GM12872 (cell line): ENCODE data around the gene CD160.
A peak's percentile ranks its signal among the peaks of the same experiment; 100 is the strongest.

Experiments used
- TF ChIP-seq, protein P1 (sequence below): IDR thresholded peaks from 3 replicates; pipeline ENCODE4 v1.5.1; 2011; ENCODE audit warnings: low read depth, mild to moderate bottlenecking, low read length, moderate library complexity; ENCODE audit not compliant: insufficient read depth

Gene CD160

DNA sequence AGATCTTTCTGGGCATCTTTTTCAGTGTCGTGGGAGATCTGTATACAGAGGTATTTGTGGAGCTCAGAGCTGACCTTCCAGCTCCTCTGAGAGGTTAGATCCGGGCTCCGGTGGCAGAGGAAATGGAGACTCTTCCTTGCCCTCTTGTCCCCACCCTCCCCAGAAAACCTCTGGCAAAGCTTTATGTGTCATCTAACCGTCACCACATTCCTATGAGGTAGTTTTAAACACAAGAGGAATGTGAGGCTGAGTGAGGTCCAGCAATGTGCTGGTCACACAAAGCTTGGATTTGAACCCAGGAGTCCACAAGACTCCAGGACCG, 1.2 kb downstream of the CD160 start:
- TF ChIP-seq, protein P1, sequence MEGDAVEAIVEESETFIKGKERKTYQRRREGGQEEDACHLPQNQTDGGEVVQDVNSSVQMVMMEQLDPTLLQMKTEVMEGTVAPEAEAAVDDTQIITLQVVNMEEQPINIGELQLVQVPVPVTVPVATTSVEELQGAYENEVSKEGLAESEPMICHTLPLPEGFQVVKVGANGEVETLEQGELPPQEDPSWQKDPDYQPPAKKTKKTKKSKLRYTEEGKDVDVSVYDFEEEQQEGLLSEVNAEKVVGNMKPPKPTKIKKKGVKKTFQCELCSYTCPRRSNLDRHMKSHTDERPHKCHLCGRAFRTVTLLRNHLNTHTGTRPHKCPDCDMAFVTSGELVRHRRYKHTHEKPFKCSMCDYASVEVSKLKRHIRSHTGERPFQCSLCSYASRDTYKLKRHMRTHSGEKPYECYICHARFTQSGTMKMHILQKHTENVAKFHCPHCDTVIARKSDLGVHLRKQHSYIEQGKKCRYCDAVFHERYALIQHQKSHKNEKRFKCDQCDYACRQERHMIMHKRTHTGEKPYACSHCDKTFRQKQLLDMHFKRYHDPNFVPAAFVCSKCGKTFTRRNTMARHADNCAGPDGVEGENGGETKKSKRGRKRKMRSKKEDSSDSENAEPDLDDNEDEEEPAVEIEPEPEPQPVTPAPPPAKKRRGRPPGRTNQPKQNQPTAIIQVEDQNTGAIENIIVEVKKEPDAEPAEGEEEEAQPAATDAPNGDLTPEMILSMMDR: no peak

DNA sequence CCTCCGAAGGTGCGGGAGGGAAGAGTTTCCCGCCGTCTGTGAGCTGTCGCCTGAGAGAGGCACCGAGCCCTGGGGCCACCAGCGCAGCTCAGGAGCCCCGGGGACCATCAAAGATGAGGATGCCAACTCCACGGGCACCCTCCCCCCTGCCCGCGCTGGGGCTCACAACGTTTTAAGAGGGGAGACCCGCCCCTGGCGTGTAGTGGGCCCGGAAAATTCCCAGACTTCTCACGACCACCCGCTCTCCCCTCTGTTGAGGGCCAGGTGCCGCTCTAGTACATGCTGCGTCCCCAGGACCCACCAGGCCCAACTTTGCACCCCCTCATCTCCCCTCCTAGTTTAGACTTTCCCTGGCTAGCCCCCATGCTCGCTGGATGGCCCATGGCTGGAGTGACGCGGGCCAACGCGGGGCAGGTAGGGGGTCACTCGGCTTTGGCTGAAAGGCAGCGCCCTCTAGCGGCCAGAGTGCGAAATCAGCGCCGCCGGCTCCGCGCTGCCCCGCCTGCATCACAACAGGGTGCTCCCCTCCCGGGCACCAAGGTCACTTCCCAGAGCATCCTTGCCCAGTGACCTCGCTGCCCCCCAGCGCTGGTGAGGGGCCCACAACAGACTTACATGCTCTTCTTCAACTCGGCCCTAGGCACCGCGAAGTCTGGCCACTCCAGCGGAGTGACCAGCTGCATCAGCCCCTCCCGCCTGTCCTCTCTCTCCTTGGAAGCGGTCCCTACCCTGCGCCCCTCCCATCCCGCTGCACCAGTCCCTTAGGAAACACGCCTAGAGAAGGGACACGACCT, 1.8 kb downstream of the CD160 start:
- TF ChIP-seq, protein P1: peak; percentile 91

DNA sequence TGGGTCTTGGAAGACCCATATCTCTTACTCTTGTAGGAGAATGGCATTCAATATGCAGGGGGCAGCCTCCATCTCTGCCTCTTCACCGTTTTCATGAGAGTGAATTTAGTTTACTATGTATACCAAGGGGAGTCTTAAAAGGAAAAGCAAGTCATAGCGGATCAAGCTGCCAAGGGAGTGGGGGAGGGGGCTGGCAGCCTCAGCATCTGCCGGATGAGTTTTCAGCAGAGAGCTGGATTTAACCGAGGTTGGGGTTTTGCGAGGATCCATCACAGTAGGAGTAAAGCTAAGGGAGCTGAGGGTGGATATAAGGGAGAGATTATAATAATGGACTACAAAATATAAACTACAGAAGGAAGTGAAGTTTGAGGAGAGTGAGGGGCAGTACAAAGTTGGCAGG, 9.9 kb downstream of the CD160 start:
- TF ChIP-seq, protein P1: no peak

DNA sequence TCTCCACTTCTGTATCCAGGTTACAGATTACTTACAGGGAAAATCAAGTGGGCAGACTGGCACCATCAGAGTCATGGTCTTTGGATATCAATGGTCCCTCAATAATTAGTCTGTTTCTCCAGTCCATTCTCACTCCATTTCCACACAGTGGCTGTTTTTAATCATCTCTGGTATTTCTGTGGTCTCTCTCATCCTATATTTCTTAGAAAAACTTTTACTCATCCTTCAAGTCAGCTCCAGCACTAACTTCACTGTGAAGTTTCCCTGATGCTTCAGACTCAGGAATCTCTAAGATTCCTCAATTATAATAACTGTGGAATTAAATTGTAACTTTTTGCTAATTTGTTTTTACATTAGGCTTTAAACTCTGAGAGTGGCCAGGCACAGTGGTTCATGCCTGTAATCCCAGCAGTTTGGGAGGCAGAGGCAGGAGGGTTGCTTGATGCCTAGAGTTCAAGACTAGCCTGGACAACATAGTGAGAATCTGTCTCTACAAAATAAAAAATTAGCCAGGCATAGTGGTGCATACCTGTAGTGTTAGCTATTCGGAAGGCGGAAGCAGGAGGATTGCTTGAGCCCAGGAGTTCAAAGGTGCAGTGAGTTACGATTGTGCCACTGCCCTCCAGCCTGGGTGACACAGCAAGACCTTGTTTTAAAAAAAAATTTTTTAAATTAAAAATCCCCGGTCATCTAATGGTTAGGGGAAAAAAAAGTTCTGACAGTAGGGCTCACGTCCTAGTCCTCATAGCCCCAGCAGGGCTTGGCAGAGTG, 10.6 kb downstream of the CD160 start:
- TF ChIP-seq, protein P1: no peak

DNA sequence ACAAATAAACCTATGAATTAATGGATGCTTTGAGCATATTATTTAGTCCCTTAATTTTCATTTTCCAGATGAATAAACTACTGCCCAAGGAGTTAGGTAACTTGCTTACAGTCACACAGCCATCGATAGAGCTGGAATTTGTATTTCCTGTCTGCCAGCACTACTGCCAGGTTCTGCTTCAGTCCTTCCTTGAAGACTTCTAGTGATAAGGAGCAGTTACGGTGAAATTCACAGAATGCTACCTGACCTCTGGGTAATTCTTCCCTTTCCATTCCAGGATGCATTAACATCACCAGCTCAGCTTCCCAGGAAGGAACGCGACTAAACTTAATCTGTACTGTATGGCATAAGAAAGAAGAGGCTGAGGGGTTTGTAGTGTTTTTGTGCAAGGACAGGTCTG, 11.2 kb downstream of the CD160 start:
- TF ChIP-seq, protein P1: no peak

DNA sequence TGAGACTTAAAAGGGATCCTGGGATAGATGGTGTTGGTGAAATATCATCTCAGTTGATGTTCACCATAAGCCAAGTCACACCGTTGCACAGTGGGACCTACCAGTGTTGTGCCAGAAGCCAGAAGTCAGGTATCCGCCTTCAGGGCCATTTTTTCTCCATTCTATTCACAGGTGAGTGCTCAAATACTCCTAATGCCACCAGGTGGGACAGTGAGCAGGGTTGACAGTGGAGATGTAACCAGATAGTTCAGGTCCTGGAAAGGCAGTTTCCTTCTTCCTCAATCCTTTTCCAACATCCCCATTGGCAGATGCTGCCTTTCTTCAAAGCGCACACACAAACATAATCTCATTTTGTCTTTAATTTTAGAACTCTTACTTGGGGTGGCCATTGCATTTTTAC, 11.6 kb downstream of the CD160 start:
- TF ChIP-seq, protein P1: no peak

DNA sequence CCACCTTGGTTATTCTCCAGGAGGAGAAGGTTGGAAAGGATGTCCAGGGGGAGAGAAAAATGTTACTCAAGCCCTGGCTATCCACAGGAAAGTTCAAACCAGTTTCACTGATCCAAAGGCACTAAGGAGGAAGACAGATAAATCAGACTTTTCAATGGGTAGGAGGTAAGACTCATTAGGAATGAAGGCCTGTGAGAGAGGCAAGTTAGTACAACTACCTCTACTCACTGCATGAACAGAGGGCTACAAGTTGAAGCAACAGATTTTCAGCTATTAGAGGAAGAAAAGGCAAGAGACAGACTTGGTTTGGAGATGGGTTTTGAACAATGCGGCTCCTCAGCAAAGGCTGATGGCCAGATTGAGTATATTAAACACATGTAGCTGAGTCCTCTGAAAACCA, 16.9 kb downstream of the CD160 start:
- TF ChIP-seq, protein P1: no peak
